Measurements from ENCODE around the gene DAAM2. TPM values are rescaled to one million over a fixed set of nuclear protein-coding genes. Genes with fewer than 3 reads are reported as not detected.

DAAM2 gene
- total RNA-seq, 1 experiment from 2014 or later: 4.8 TPM

- ChIA-PET POLR2A (ENCODE audit: low non-redundant PET) (no interaction called here), CTCF (no interaction called here)
- no TSS peak for BruUV-seq (replicated peaks)
- H3K36me3 ChIP-seq (ENCODE audit: insufficient read depth, low read length, poor library complexity, severe bottlenecking): no peaks in the 10 kb centered on the region
- DNase-seq (ENCODE audit: low spot score): no peak
- no peaks in the 10 kb centered on the region for H3K27me3 ChIP-seq (replicated peaks; ENCODE audit: insufficient read depth, low read depth, low read length, poor library complexity)
- no peak overlapping the region for H3K4me3 ChIP-seq (ENCODE audit: low read depth, low read length, poor library complexity, severe bottlenecking)
- intact Hi-C loops (cut with micrococcal nuclease; ENCODE audit: unreplicated experiment): no loop called here
- H3K9me3 ChIP-seq (ENCODE audit: low read depth, low read length, poor library complexity, severe bottlenecking): no peaks in the 10 kb centered on the region
- H3K27ac ChIP-seq (ENCODE audit: low read depth, low read length, poor library complexity, severe bottlenecking): no peak overlapping the region
- TF ChIP-seq EZH2 (IDR thresholded peaks at IDR 0.05; ENCODE audit: borderline replicate concordance, low read depth, low read length, poor library complexity, severe bottlenecking) (no peak), CTCF (conservative IDR thresholded peaks at IDR 0.05; ENCODE audit: low read depth, low read length) (no peak)
- peaks cover 4% of the 10 kb centered on the region for H3K4me1 ChIP-seq (ENCODE audit: insufficient read depth, low read length, poor library complexity, severe bottlenecking)
Observed at GRCh38 chr6:39804466-39805065, 12.4 kb downstream of the DAAM2 start.

DNA sequence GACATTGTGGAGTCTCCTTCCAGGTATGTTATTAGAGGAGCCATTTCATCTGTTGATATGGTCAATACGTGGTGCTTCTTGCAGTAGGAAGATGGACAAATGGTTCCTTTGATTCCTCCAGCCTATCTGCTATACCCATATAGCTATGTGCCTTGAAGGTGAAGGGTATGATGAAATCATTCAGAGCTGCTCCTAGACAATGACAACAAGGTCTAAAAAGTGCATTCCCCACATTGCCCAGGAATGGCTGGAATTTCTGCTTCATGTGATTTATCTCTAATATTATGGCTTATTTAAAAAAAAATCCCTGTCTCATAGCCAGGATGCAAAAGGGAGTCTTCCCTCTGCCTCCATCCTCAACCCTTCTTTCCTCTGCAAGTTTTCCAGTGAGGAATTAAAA is 14.1 kb downstream of the DAAM2 start:
- no peak overlapping the region for H3K4me3 ChIP-seq (ENCODE audit: low read depth, low read length, poor library complexity, severe bottlenecking)
- H3K9me3 ChIP-seq (ENCODE audit: low read depth, low read length, poor library complexity, severe bottlenecking): no peaks in the 10 kb centered on the region
- POLR2A ChIA-PET (ENCODE audit: low non-redundant PET): no interaction called here
- TF ChIP-seq CTCF (conservative IDR thresholded peaks at IDR 0.05; ENCODE audit: low read depth, low read length) (no peak), EZH2 (IDR thresholded peaks at IDR 0.05; ENCODE audit: borderline replicate concordance, low read depth, low read length, poor library complexity, severe bottlenecking) (no peak)
- no peaks in the 10 kb centered on the region for H3K27me3 ChIP-seq (replicated peaks; ENCODE audit: insufficient read depth, low read depth, low read length, poor library complexity)
- intact Hi-C loops (cut with micrococcal nuclease; ENCODE audit: unreplicated experiment): no loop called here
- H3K4me1 ChIP-seq (ENCODE audit: insufficient read depth, low read length, poor library complexity, severe bottlenecking): peaks cover 4% of the 10 kb centered on the region
- H3K36me3 ChIP-seq (ENCODE audit: insufficient read depth, low read length, poor library complexity, severe bottlenecking): no peaks in the 10 kb centered on the region
- H3K27ac ChIP-seq (ENCODE audit: low read depth, low read length, poor library complexity, severe bottlenecking): no peak overlapping the region
- BruUV-seq (replicated peaks): no TSS peak
- no peak for DNase-seq (ENCODE audit: low spot score)
- CTCF ChIA-PET: no interaction called here

DNA sequence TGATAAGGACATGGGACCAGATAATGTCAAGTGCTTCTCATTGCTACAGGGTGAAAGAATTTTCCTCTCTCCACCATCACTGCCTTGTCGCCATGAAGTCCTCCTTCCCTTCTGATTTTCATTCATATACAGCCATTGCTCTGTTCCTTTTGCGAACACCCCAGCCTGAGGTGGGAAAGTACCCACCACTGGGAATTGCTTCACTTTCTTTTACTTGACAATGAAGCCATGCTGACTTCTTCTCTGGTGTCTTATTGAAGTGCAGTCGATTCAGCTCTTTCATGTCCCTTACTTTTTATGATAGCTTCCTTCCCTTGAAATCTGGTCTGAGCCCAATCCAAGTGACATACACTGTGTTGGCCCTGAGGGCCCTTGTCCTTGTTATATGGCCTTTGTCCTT is 16.2 kb downstream of the DAAM2 start:
- H3K4me3 ChIP-seq (ENCODE audit: low read depth, low read length, poor library complexity, severe bottlenecking): no peak overlapping the region
- H3K27me3 ChIP-seq (replicated peaks; ENCODE audit: insufficient read depth, low read depth, low read length, poor library complexity): no peaks in the 10 kb centered on the region
- CTCF ChIA-PET: no interaction called here
- intact Hi-C loops (cut with micrococcal nuclease; ENCODE audit: unreplicated experiment): no loop called here
- POLR2A ChIA-PET (ENCODE audit: low non-redundant PET): no interaction called here
- H3K9me3 ChIP-seq (ENCODE audit: low read depth, low read length, poor library complexity, severe bottlenecking): no peaks in the 10 kb centered on the region
- no peak overlapping the region for H3K27ac ChIP-seq (ENCODE audit: low read depth, low read length, poor library complexity, severe bottlenecking)
- H3K36me3 ChIP-seq (ENCODE audit: insufficient read depth, low read length, poor library complexity, severe bottlenecking): no peaks in the 10 kb centered on the region
- BruUV-seq (replicated peaks): no TSS peak
- no peaks in the 10 kb centered on the region for H3K4me1 ChIP-seq (ENCODE audit: insufficient read depth, low read length, poor library complexity, severe bottlenecking)
- TF ChIP-seq CTCF (conservative IDR thresholded peaks at IDR 0.05; ENCODE audit: low read depth, low read length): no peak
- no peak for TF ChIP-seq EZH2 (IDR thresholded peaks at IDR 0.05; ENCODE audit: borderline replicate concordance, low read depth, low read length, poor library complexity, severe bottlenecking)
- no peak for DNase-seq (ENCODE audit: low spot score)

All from A673 (cell line).